Trophoblast cell (in vitro differentiated cells and primary cell): ENCODE results near the gene GEMIN4.

Source experiments
- DNase-seq, 2 donors: peaks; one replicate each; pipeline ENCODE4 v3.0.0-alpha.2; 2016
- H2AFZ ChIP-seq: 2 replicates; pipeline ENCODE4 v1.6.1; 2013; ENCODE audit warnings: low read length, moderate library complexity, mild to moderate bottlenecking; ENCODE audit not compliant: insufficient read depth, poor library complexity
- H2AK5ac ChIP-seq: 2 replicates; pipeline ENCODE4 v1.6.1; 2013; ENCODE audit warnings: mild to moderate bottlenecking, low read length
- H2BK120ac ChIP-seq: 2 replicates; pipeline ENCODE4 v1.6.1; 2013; ENCODE audit warnings: low read length, mild to moderate bottlenecking, moderate library complexity; ENCODE audit not compliant: insufficient read depth, poor library complexity
- H2BK12ac ChIP-seq: 2 replicates; pipeline ENCODE4 v1.6.1; 2013; ENCODE audit warnings: mild to moderate bottlenecking, low read length, moderate library complexity
- H2BK5ac ChIP-seq: 2 replicates; pipeline ENCODE4 v1.6.1; 2013; ENCODE audit warnings: low read length, low read depth, moderate library complexity, mild to moderate bottlenecking; ENCODE audit not compliant: poor library complexity
- H3K14ac ChIP-seq: 2 replicates; pipeline ENCODE4 v1.6.1; 2013; ENCODE audit warnings: mild to moderate bottlenecking, low read length
- H3K18ac ChIP-seq: 2 replicates; pipeline ENCODE4 v1.6.1; 2013; ENCODE audit warnings: mild to moderate bottlenecking, low read length
- H3K23ac ChIP-seq: 2 replicates; pipeline ENCODE4 v1.6.1; 2013; ENCODE audit warnings: low read length
- H3K27ac ChIP-seq: 2 replicates; pipeline ENCODE4 v1.5.1; 2013; ENCODE audit warnings: low read depth, mild to moderate bottlenecking, inconsistent platforms, low read length, moderate library complexity
- H3K27me3 ChIP-seq: 2 replicates; pipeline ENCODE4 v1.6.1; 2013; ENCODE audit warnings: inconsistent platforms, mild to moderate bottlenecking, low read length, moderate library complexity; ENCODE audit not compliant: insufficient read depth
- H3K36me3 ChIP-seq, 2 experiments: 1 replicate in 1 of 2; 2 replicates in 1 of 2; pipeline ENCODE4 v1.6.1; 2013; ENCODE audit warnings: low read length in 2 of 2, mild to moderate bottlenecking in 2 of 2, moderate library complexity in 1 of 2; ENCODE audit not compliant: insufficient read depth in 2 of 2, control insufficient read depth in 1 of 2
- H3K4ac ChIP-seq: 2 replicates; pipeline ENCODE4 v1.6.1; 2013; ENCODE audit warnings: low read depth, mild to moderate bottlenecking, low read length, moderate library complexity
- H3K4me1 ChIP-seq, 2 experiments: 1 replicate in 1 of 2; 2 replicates in 1 of 2; pipeline ENCODE4 v1.6.1; 2013; ENCODE audit warnings: low read length in 2 of 2, mild to moderate bottlenecking in 2 of 2, moderate library complexity in 1 of 2; ENCODE audit not compliant: insufficient read depth in 2 of 2, control insufficient read depth in 1 of 2
- H3K4me2 ChIP-seq: 2 replicates; pipeline ENCODE4 v1.6.1; 2013; ENCODE audit warnings: inconsistent platforms, mild to moderate bottlenecking, low read length, moderate library complexity
- H3K4me3 ChIP-seq: 2 replicates; pipeline ENCODE4 v1.5.1; 2013; ENCODE audit warnings: mild to moderate bottlenecking, low read depth, low read length, inconsistent platforms
- H3K79me1 ChIP-seq: one replicate; pipeline ENCODE4 v1.6.1; 2013; ENCODE audit warnings: low read length
- H3K79me2 ChIP-seq: 2 replicates; pipeline ENCODE4 v1.6.1; 2013; ENCODE audit warnings: low read length, mild to moderate bottlenecking; ENCODE audit not compliant: control insufficient read depth, insufficient read depth, poor library complexity
- H3K9ac ChIP-seq: 2 replicates; pipeline ENCODE4 v1.6.1; 2013; ENCODE audit warnings: mild to moderate bottlenecking, low read length
- H3K9me3 ChIP-seq: 2 replicates; pipeline ENCODE4 v1.6.1; 2013; ENCODE audit warnings: low read depth, mild to moderate bottlenecking, control low read depth, inconsistent platforms, low read length; ENCODE audit not compliant: insufficient read depth
- H4K12ac ChIP-seq: 2 replicates; pipeline ENCODE4 v1.6.1; 2013; ENCODE audit warnings: low read depth, mild to moderate bottlenecking, low read length, moderate library complexity
- H4K8ac ChIP-seq: 2 replicates; pipeline ENCODE4 v1.6.1; 2013; ENCODE audit warnings: low read depth, mild to moderate bottlenecking, low read length, moderate library complexity
- H4K91ac ChIP-seq: one replicate; pipeline ENCODE4 v1.6.1; 2013; ENCODE audit warnings: low read depth, mild to moderate bottlenecking, low read length, moderate library complexity
- WGBS: extraction: QIAGEN DNeasy Blood & Tissue Kit; methylation state at CpG from one replicate; pipeline ENCODE4 v1.1.7; 2013; ENCODE audit warnings: missing lambda C conversion rate; ENCODE audit not compliant: insufficient read length, insufficient coverage; ENCODE audit errors: extremely low coverage; 5-methylcytosine and 5-hydroxymethylcytosine counted together

GEMIN4 gene

DNA sequence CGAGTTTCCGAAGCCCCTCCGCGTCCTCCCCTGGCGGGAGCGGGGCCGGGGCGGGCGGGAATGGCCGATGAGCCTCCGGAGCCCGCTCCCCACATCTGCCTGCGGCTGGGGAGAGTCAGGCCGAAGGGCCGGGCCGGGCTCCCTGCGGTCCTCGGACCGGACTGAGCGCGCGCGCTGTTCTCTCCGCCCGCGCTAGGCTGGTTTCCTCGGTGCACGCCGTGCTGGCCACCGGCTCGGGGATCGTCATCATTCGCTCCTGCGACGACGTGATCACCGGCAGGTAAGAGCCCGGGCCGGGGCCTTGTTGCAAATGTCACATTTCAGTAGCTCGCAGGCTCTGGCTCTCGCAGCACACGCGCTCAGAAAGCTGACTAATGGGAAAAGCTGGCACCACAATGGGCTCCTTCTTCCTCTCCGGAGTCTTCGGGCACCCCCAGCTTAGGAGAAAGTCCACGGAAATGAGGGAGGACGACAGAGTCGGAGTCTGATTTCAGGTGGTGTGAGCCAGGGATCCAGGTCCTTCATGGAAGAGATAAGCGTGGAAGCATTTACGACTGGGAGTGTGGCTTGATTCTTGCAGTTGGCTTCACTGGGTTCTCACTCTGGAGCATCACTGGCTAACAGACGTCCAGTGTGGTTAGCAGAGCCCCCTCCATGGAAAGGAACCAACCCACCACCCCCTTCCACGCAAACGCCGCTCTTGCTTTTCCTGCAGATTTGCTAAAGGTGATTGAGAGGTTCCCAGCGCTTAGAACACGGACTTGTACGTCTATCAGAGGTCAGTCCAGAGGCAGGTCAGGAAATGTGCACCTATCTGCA is 19.0 kb downstream of the GEMIN4 start:
- no peaks in the 10 kb centered on the region for H3K27me3 ChIP-seq
- peak overlapping the region; percentile 80 for H2AFZ ChIP-seq
- H2BK12ac ChIP-seq: peak overlapping the region; percentile 32
- H2AK5ac ChIP-seq: peak overlapping the region; percentile 35
- peak overlapping the region; percentile 80 for H3K18ac ChIP-seq
- H3K79me2 ChIP-seq: peaks cover 10% of the 10 kb centered on the region
- peak in 1 of 2 donors; percentile 51 for DNase-seq
- H3K14ac ChIP-seq: peak overlapping the region; percentile 62
- H3K36me3 ChIP-seq: peaks cover 4 to 7% of the 10 kb centered on the region in 2 experiments
- peak overlapping the region; percentile 26 for H2BK120ac ChIP-seq
- H3K79me1 ChIP-seq: peaks cover 12% of the 10 kb centered on the region
- peak overlapping the region; percentile 92 for H3K4ac ChIP-seq
- peak overlapping the region; percentile 75 for H2BK5ac ChIP-seq
- peak overlapping the region; percentile 87 for H3K9ac ChIP-seq
- no CpG with 5 or more reads among the region's 57 CpGs for WGBS
- peak overlapping the region; percentile 75 for H3K4me2 ChIP-seq
- H3K23ac ChIP-seq: no peak overlapping the region
- peak overlapping the region; percentile 90 for H4K91ac ChIP-seq
- H3K4me1 ChIP-seq: peaks cover 2 to 4% of the 10 kb centered on the region in 2 experiments
- peak overlapping the region; percentile 50 for H4K12ac ChIP-seq
- no peaks in the 10 kb centered on the region for H3K9me3 ChIP-seq
- H3K27ac ChIP-seq: peak overlapping the region; percentile 51
- H4K8ac ChIP-seq: peak overlapping the region; percentile 80
- H3K4me3 ChIP-seq: peak overlapping the region; percentile 89

DNA sequence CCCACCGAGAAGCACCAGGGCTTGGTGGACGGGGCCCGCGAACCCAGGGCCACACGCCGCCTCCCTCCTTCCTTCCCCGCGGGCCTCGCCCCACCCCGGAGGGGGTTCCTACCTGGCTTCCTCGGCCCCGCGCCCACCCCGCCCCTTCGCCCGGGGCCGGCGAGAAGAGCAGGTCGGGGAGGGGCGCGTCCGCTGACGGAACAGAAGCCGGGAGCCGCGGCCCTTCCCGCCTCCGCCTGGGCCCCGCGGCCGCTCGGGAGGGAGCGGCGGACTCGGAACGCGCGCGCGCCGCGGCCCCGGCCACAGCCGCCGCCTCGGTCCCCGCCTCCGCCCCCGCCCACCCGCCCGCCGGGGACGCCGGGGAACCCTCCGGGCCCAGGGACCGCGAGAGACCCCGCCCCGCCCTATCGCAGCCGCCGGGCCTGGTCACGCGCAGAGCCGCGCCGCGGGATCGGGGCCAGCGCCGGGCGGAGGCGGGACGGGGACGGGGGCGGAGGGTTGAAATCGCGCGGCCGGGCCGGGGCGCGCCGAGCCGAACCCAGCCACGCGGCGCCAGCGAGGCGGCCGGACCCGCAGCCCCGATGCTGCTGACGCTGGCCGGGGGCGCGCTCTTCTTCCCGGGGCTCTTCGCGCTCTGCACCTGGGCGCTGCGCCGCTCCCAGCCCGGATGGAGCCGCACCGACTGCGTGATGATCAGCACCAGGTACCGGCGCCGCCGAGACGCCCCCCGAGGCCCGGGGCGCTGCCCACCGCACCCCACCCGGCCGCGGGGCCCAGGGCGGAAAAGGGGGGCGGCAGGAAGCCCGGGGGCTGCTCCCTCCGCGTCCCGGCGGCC is 19.8 kb downstream of the GEMIN4 start, which contains the start of gene TLCD3A:
TSS of gene TLCD3A (plus strand) at position 530 of the 835 bp plus-strand sequence. CDS start at position 582, 52 bp downstream.
- peak within 1 kb of the TSS; percentile 89 for H3K4me3 ChIP-seq
- peak within 1 kb of the TSS; percentile 85 for H4K12ac ChIP-seq
- H2BK120ac ChIP-seq: peak within 1 kb of the TSS; percentile 47
- H3K23ac ChIP-seq: no peak within 1 kb of the TSS
- H3K9ac ChIP-seq: peak within 1 kb of the TSS; percentile 87
- peak within 1 kb of the TSS; percentile 32 for H2BK12ac ChIP-seq
- peak within 1 kb of the TSS; percentile 91 for H3K18ac ChIP-seq
- H3K79me1 ChIP-seq: peaks cover 12% of the 10 kb centered on the region
- peak within 1 kb of the TSS; percentile 92 for H3K4ac ChIP-seq
- DNase-seq: peak; percentile 35 to 64
- H2AFZ ChIP-seq: peak within 1 kb of the TSS; percentile 82
- no CpG with 5 or more reads among the region's 126 CpGs for whole genome bisulfite sequencing
- peak within 1 kb of the TSS; percentile 90 for H4K91ac ChIP-seq
- H2AK5ac ChIP-seq: peak within 1 kb of the TSS; percentile 35
- peak within 1 kb of the TSS; percentile 62 for H3K14ac ChIP-seq
- H4K8ac ChIP-seq: peak within 1 kb of the TSS; percentile 80
- H3K4me2 ChIP-seq: peak within 1 kb of the TSS; percentile 85
- H3K36me3 ChIP-seq: peaks cover 3 to 5% of the 10 kb centered on the region in 2 experiments
- H3K27ac ChIP-seq: peak within 1 kb of the TSS; percentile 51
- H2BK5ac ChIP-seq: peak within 1 kb of the TSS; percentile 75
- peaks cover 2 to 4% of the 10 kb centered on the region in 2 experiments for H3K4me1 ChIP-seq
- no peaks in the 10 kb centered on the region for H3K27me3 ChIP-seq
- H3K9me3 ChIP-seq: no peaks in the 10 kb centered on the region
- peaks cover 10% of the 10 kb centered on the region for H3K79me2 ChIP-seq

DNA sequence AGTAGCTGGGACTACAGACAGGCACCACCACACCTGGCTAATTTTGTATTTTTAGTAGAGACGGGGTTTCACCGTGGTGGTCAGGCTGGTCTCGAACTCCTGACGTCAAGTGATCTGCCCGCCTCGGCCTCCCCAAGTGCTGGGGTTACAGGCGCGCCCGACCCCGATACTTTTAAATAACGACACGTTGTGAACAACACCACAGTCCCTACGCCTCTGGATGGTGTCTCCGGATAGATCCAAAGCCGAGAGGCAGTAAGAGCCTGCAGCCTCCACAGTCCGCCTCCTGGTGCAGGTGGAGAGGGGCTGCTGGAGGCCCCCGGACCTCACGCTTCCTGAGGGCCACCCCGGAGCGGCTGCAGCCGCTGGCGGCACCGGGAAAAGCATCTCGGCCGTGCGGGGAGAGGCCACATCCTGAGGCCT is 20.4 kb downstream of the GEMIN4 start:
- Histone ChIP-seq H3K4ac (peak overlapping the region; percentile 10), H3K9me3 (no peaks in the 10 kb centered on the region), H2BK120ac (peak overlapping the region; percentile 47), H3K9ac (peak overlapping the region; percentile 82), H3K23ac (no peak overlapping the region), H3K4me3 (peak overlapping the region; percentile 89), H3K36me3 (peaks cover 3 to 5% of the 10 kb centered on the region in 2 experiments), H3K27ac (peak overlapping the region; percentile 6), H3K18ac (peak overlapping the region; percentile 91), H2BK5ac (peak overlapping the region; percentile 12), H4K91ac (peak overlapping the region; percentile 74), H3K4me1 (peaks cover 2 to 4% of the 10 kb centered on the region in 2 experiments), H4K8ac (peak overlapping the region; percentile 68), H4K12ac (peak overlapping the region; percentile 85), H2AK5ac (no peak overlapping the region), H2AFZ (peak overlapping the region; percentile 82), H3K27me3 (no peaks in the 10 kb centered on the region), H2BK12ac (no peak overlapping the region), H3K4me2 (peak overlapping the region; percentile 85), H3K79me1 (peaks cover 12% of the 10 kb centered on the region), H3K79me2 (peaks cover 10% of the 10 kb centered on the region), H3K14ac (peak overlapping the region; percentile 21)
- no peak for DNase-seq
- WGBS: no CpG with 5 or more reads among the region's 26 CpGs

DNA sequence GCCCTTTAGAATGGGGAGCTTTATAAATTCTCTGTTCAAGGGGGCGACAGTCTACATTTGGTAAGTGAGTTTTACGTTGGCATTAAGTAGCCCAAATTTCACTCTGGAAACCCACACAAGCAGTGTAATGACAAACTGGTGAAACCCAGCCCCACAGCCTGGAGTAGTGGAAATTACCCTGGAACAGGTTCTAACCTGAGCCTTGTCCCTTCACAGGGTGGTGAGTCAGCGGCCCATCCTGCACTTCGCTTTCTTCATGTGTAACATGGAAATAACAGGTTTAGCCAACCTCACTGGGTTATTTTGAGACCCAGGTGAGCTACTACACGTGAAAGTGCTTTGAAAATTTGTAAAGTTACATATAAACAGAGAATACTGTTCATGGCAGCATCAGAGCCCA is 23.2 kb downstream of the GEMIN4 start:
- Histone ChIP-seq H2BK120ac (no peak overlapping the region), H4K91ac (no peak overlapping the region), H3K36me3 (peaks cover 0 to 2% of the 10 kb centered on the region in 2 experiments), H3K27ac (no peak overlapping the region), H3K9me3 (no peaks in the 10 kb centered on the region), H4K12ac (no peak overlapping the region), H4K8ac (no peak overlapping the region), H3K18ac (no peak overlapping the region), H3K4me3 (no peak overlapping the region), H3K27me3 (no peaks in the 10 kb centered on the region), H3K4me2 (no peak overlapping the region), H3K4ac (no peak overlapping the region), H3K79me1 (peaks cover 12% of the 10 kb centered on the region), H2BK5ac (no peak overlapping the region), H3K79me2 (peaks cover 10% of the 10 kb centered on the region), H2BK12ac (no peak overlapping the region), H2AK5ac (no peak overlapping the region), H3K23ac (no peak overlapping the region), H2AFZ (no peak overlapping the region), H3K4me1 (peaks cover 2 to 6% of the 10 kb centered on the region in 2 experiments), H3K9ac (no peak overlapping the region), H3K14ac (no peak overlapping the region)
- peak in 1 of 2 donors; percentile 26 for DNase-seq
- no CpG with 5 or more reads among the region's 5 CpGs for WGBS
